GM23248 (cell line): ENCODE data around the gene GSTT4.
"Not testable (repeated sequence)": the region's sequence is repeated elsewhere in the genome, so short reads cannot be mapped to it uniquely, and the experiment has no call there.

Experiments
- EZH2 ChIP-seq: fragments of 200-600 bp; sonication (generic); IDR thresholded peaks from 2 replicates; pipeline ENCODE4 v1.6.1; 2018; ENCODE audit warnings: antibody characterized with exemption, mild to moderate bottlenecking; ENCODE audit not compliant: insufficient read depth, poor library complexity, severe bottlenecking
- EZH2phosphoT487 ChIP-seq: fragments of 200-600 bp; sonication (generic); IDR thresholded peaks from 2 replicates; pipeline ENCODE4 v1.6.1; 2018; ENCODE audit warnings: antibody characterized with exemption, moderate library complexity, mild to moderate bottlenecking, low read depth; ENCODE audit not compliant: insufficient read depth

DNA sequence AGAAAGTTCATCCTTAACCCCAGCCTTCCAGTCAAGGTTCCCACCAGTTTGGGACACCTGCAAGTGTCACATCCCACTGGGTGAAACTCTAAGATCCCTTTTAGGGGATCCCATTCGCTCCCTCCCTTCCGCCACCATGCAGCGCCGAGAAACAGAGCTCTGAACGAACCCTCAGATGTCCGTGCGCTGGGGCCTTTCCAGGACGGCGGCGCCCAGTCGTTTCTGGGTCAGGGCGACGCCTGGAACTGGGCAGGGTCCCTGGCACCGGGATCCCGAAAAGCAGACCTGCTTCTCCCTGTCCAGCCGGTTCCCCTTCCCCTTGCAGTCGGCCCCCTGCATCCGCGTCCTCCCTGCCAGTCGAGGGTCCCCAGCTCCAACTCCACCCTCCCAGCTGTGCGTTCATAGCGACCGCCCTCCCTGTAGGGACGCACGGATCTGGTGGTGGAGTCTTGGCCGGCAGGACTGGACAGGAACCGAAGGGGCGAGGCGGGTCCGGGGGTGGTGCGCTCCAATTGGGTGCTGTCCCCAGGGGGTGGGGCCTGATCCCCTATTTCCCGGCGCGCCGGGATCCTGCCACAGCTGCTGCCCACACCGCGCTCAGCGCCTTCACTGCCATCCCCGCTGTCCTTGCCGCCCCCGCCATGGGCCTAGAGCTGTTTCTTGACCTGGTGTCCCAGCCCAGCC, 25.6 kb downstream of the GSTT4 start, which contains the start of gene GSTT2:
- not testable (repeated sequence) for TF ChIP-seq EZH2, EZH2phosphoT487
